Kidney (tissue), 14 donors: ENCODE measurements around the gene TCHP. TPM values are rescaled to one million over a fixed set of nuclear protein-coding genes. Genes with fewer than 3 reads are reported as not detected.
"Not testable (repeated sequence)": the region's sequence is repeated elsewhere in the genome, so short reads cannot be mapped to it uniquely, and the experiment has no call there.

ENCODE experiments used
- DNase-seq, 5 donors: peaks; one replicate each; pipeline ENCODE4 v3.0.0-alpha.2; 2013 to 2020
- FAIRE-seq: peaks from 2 replicates; lab custom pipeline; 2012; peaks lifted over from hg19 to GRCh38; lab: Jason Lieb, UNC
- H3K27ac ChIP-seq, 2 donors: one replicate each; pipeline ENCODE4 v1.7.0; 2013; ENCODE audit warnings: low read depth in 2 of 2, low read length in 2 of 2, inconsistent platforms in 1 of 2
- H3K27me3 ChIP-seq: one replicate; pipeline ENCODE4 v1.7.1; 2013; ENCODE audit warnings: low read length, inconsistent platforms; ENCODE audit not compliant: control insufficient read depth, insufficient read depth
- H3K36me3 ChIP-seq, 3 donors: one replicate each; pipeline versions ENCODE4 v1.7.0 to v1.7.1; 2013; ENCODE audit warnings: low read length in 3 of 3, control low read depth in 1 of 3, inconsistent platforms in 1 of 3; ENCODE audit not compliant: insufficient read depth in 3 of 3, control insufficient read depth in 2 of 3
- H3K4me1 ChIP-seq, 3 donors: one replicate each; pipeline versions ENCODE4 v1.7.0 to v1.7.1; 2013; ENCODE audit warnings: low read length in 3 of 3, inconsistent platforms in 1 of 3, low read depth in 1 of 3; ENCODE audit not compliant: control insufficient read depth in 2 of 3, insufficient read depth in 2 of 3
- H3K4me3 ChIP-seq, 3 donors: one replicate each; pipeline versions ENCODE4 v1.7.0 to v1.8.1; 2013; ENCODE audit warnings: low read length in 3 of 3, control low read depth in 1 of 3, inconsistent platforms in 1 of 3
- H3K9ac ChIP-seq, 3 donors: one replicate each; pipeline versions ENCODE4 v1.7.0 to v1.7.1; 2013; ENCODE audit warnings: low read length in 3 of 3, control low read depth in 1 of 3, inconsistent platforms in 1 of 3
- H3K9me3 ChIP-seq, 3 donors: one replicate each; pipeline versions ENCODE4 v1.7.0 to v1.7.1; 2013; ENCODE audit warnings: low read length in 3 of 3, control low read depth in 1 of 3, inconsistent platforms in 1 of 3; ENCODE audit not compliant: control insufficient read depth in 2 of 3, insufficient read depth in 1 of 3
- intact Hi-C: fragments of 100-400 bp; cut with DNase I; formaldehyde crosslinking; loops from one replicate; pipeline ENCODE4 v1.11.1; 2022
- polyA plus RNA-seq: library from polyadenylated mRNA; stranded (reverse); fragments of 350-450 nt; fragmentation: Illumina TruSeq; extraction: RNeasy Lipid Tissue Mini Kit (QIAGEN cat#74804); gene quantifications from one replicate; pipeline ENCODE4 v1.2.3, GENCODE V29; 2014; ENCODE audit warnings: low read depth, low replicate concordance; ENCODE audit not compliant: insufficient read depth
- total RNA-seq: library from RNA; stranded (reverse); fragmentation: NEBNext Ultra II Directional; extraction: Animal tissue kit (Norgen Biotek cat#: 25700); gene quantifications from one replicate; pipeline ENCODE4 v1.2.1, GENCODE V29; 2021
- TF ChIP-seq, protein P1 (sequence below): IDR thresholded peaks from 3 replicates; pipeline ENCODE4 v1.5.1; 2012; ENCODE audit warnings: mild to moderate bottlenecking, moderate library complexity, borderline replicate concordance; ENCODE audit not compliant: insufficient read depth; ENCODE audit errors: extremely low read depth
- donor health status: control.
- donor health status: control.
- donor health status: control.
- donor health status: control.
- donor health status: control.
- donor health status: DM: yes; HTN: yes; CAD: no.
- donor health status: Normal renal cell carcinoma (clear cell type).

TCHP gene
- total and polyA plus RNA-seq, 2 donors from 2014 or later: 6.0 to 16.2 TPM

DNA sequence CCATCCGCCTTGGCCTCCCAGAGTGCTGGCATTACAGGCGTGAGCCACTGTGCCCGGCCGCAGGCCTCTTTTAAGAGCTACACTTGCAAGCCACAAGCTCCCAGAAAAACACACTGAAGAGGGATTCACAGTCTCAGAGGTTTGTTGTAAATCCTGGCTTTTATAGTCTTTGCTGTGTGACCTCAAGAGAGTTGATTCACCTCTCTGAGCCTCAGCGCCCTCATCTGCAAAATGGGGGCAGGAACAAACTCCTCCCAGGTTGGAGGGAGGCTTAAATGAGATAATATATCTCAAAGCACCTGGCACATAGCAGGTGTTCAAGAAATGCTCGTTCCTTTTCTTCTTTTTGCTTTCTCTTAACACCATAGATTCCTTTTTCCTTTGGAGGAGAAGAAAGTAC lies 3.9 kb upstream of the TCHP start:
- no peak overlapping the region for H3K4me3 ChIP-seq
- H3K9ac ChIP-seq: no peak overlapping the region
- TF ChIP-seq, protein P1, sequence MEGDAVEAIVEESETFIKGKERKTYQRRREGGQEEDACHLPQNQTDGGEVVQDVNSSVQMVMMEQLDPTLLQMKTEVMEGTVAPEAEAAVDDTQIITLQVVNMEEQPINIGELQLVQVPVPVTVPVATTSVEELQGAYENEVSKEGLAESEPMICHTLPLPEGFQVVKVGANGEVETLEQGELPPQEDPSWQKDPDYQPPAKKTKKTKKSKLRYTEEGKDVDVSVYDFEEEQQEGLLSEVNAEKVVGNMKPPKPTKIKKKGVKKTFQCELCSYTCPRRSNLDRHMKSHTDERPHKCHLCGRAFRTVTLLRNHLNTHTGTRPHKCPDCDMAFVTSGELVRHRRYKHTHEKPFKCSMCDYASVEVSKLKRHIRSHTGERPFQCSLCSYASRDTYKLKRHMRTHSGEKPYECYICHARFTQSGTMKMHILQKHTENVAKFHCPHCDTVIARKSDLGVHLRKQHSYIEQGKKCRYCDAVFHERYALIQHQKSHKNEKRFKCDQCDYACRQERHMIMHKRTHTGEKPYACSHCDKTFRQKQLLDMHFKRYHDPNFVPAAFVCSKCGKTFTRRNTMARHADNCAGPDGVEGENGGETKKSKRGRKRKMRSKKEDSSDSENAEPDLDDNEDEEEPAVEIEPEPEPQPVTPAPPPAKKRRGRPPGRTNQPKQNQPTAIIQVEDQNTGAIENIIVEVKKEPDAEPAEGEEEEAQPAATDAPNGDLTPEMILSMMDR: no peak
- H3K27ac ChIP-seq: no peak overlapping the region
- no peaks in the 10 kb centered on the region for H3K9me3 ChIP-seq
- H3K27me3 ChIP-seq: no peaks in the 10 kb centered on the region
- intact Hi-C loops: no loop called here
- no peak for FAIRE-seq
- no peak for DNase-seq
- no peaks in the 10 kb centered on the region for H3K36me3 ChIP-seq
- peaks cover 0 to 8% (median 0%) of the 10 kb centered on the region in 3 donors for H3K4me1 ChIP-seq

- Histone ChIP-seq H3K27ac (no peak overlapping the region), H3K27me3 (no peaks in the 10 kb centered on the region), H3K9ac (no peak overlapping the region), H3K4me3 (no peak overlapping the region), H3K36me3 (no peaks in the 10 kb centered on the region), H3K4me1 (peaks cover 0 to 8% (median 0%) of the 10 kb centered on the region in 3 donors), H3K9me3 (no peaks in the 10 kb centered on the region)
- DNase-seq (no peak), FAIRE-seq (no peak)
- intact Hi-C loops: no loop called here
- TF ChIP-seq, protein P1: no peak
These were observed 3.0 kb upstream of the TCHP start for GRCh38 chr12:109897029-109897428.

DNA sequence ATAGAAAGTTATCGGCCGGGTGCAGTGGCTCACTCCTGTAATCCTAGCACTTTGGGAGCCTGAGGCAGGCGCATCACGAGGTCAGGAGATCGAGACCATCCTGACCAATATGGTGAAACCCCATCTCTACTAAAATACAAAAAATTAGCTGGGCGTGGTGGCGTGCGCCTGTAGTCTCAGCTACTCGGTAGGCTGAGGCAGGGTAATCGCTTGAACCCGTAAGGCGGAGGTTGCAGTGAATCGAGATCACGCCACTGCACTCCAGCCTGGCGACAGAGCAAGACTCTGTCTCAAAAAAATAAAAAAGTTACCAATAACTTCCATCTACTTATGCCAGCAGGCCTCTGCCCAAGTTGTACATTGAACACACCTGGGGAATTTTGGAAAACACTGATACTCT lies 729 bp upstream of the TCHP start:
- H3K27me3 ChIP-seq, intact Hi-C loops, DNase-seq, H3K4me1 ChIP-seq, FAIRE-seq, H3K27ac ChIP-seq, H3K9me3 ChIP-seq: not testable (repeated sequence)
- peak overlapping the region in 1 of 3 donors; percentile 51 for H3K9ac ChIP-seq
- peaks cover 7 to 12% (median 9%) of the 10 kb centered on the region in 3 donors for H3K36me3 ChIP-seq
- H3K4me3 ChIP-seq: peak overlapping the region in 2 of 3 donors; percentile 81 to 85

- Histone ChIP-seq H3K27me3 (no peaks in the 10 kb centered on the region), H3K4me3 (peak overlapping the region; percentile 81 to 88 (median 85)), H3K9ac (peak overlapping the region; percentile 51 to 90 (median 57)), H3K27ac (peak overlapping the region in 1 of 2 donors; percentile 78), H3K36me3 (peaks cover 7 to 21% (median 14%) of the 10 kb centered on the region in 3 donors), H3K4me1 (peaks cover 0 to 8% (median 0%) of the 10 kb centered on the region in 3 donors), H3K9me3 (no peaks in the 10 kb centered on the region)
- DNase-seq (peak in 4 of 5 donors; percentile 14 to 63 (median 43)), FAIRE-seq (no peak)
- intact Hi-C loops: no loop called here
- TF ChIP-seq, protein P1: no peak
These were observed 892 bp downstream of the TCHP start for GRCh38 chr12:109900752-109901580.
